SK-N-MC (cell line): Measurements from ENCODE around the gene SNX21.

Experiments
- EZH2 ChIP-seq: fragments of 200-600 bp; sonication (generic); IDR thresholded peaks from one replicate; pipeline ENCODE4 v1.6.1; 2017; ENCODE audit warnings: antibody characterized with exemption
- FOXP2 ChIP-seq: optimal IDR thresholded peaks from 2 replicates; pipeline ENCODE3; 2011; ENCODE audit warnings: mild to moderate bottlenecking, moderate library complexity; ENCODE audit not compliant: insufficient read depth; ENCODE audit errors: extremely low read length, control extremely low read depth
- POLR2AphosphoS5 ChIP-seq: IDR thresholded peaks from 2 replicates; pipeline ENCODE4 v1.6.1; 2012; ENCODE audit warnings: mild to moderate bottlenecking, low read depth, low read length, borderline replicate concordance

DNA sequence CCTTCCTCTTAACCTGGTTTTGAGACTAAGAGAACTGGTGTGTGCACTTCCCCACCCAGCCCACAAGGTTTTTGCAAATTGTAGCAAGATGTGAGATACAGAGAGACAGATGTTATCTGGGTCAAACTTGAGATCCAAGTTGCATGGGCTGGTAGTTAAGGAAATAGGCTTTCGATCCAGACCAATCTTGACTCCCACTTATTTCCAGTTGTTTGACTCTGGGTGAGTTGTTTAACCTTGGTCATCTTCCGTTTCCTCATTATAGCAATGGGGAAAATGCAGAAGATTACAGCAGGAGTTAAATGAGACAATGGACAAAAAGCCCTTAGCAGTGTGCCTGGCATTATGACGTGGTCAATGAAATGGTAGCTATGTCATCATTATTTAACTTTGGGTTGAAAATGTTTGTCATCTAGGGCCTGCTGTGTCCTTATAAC is 1.7 kb downstream of the SNX21 start:
- no peak for TF ChIP-seq POLR2AphosphoS5
- TF ChIP-seq EZH2, result no peak
- TF ChIP-seq FOXP2, result no peak
